DMS 273 treated with DMSO at 0.1 percent for 48 hours (cell line): Measurements from ENCODE around the gene CBX2.
A peak's percentile ranks its signal among the peaks of the same experiment; 100 is the strongest.
"Not testable (repeated sequence)": the region's sequence is repeated elsewhere in the genome, so short reads cannot be mapped to it uniquely, and the experiment has no call there.

Source experiments
- DNase-seq: peaks from one replicate; lab custom pipeline; 2025; lab: John Stamatoyannopoulos, UW

The CBX2 gene

DNA sequence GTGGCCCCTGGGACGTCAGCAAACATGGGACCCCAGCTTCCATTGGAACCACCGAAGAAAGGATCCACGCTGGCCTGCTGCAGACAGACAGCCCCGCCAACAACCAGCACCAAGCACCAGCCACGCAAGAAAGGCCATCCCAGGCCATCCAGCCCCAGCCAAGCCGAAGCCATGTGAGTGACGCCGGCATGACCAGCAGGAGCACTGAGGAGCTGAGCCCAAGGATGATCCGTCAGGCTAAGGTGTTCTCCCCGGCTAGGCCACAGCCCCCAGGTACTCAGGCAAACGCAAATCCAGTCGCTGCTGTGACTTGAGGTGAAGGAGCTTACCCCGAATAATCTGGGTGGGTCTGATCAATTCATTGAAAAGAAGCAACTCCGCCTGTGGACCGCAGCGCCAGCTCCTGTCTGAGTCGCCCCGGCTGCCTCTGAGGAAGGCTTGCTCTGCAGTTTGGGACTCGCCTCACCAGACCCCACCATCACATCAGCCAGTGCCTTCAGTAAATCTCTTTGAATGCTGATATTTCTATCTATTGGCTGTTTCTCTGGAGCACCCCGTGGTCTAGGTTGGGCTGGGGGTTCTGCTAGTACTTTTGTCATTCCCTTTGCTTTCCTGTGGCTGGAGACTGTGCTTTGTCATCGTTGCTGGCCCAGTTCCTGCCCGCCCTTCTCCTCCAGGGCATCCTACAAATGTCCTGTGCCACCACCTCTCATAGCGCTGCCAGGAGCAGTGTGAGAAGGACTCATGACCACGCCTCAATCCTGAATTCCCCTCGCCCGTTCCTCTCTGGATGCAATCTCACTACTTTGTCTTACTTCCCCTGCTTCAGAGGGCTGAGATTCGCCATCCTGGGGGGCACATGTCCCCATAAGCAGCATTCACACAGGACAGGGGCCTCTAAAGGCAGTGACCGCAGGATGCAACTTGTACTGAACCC lies 8.1 kb upstream of the CBX2 start:
- no peak for DNase-seq

DNA sequence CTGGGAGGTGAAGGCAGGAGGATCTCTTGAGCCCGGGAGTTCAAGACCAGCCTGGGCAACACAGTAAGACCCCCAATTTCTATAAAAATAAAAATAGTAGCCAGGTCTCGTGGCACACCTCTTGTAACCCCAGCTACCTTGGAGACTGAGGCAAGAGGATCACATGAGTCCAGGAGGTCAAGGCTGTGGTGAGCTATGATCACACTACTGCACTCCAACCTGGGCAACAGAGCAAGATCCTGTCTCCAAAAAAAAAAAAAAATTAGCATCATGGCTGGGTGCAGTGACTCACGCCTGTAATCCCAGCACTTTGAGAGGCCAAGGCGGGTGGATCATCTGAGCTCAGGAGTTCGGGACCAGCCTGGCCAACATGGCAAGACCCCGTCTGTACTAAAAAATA lies 6.7 kb upstream of the CBX2 start:
- no peak for DNase-seq

DNA sequence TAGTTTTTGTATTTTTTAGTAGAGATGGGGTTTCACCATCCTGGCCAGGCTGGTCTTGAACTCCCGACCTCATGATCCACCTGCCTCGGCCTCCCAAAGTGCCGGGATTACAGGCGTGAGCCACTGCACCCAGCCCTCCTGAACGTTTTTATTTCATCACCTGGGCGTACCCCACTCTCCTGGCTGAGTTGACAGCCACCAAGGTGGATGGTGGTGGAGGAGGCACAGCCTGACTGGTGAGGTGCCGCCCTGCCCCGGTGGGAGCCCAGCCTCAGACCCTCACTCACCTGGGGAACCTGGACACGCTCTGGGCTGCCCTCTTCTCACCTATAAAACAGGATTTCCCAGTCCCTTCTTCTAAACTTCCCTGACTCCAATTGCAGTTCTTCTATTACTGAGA lies 5.2 kb upstream of the CBX2 start:
- DNase-seq, result not testable (repeated sequence)

DNA sequence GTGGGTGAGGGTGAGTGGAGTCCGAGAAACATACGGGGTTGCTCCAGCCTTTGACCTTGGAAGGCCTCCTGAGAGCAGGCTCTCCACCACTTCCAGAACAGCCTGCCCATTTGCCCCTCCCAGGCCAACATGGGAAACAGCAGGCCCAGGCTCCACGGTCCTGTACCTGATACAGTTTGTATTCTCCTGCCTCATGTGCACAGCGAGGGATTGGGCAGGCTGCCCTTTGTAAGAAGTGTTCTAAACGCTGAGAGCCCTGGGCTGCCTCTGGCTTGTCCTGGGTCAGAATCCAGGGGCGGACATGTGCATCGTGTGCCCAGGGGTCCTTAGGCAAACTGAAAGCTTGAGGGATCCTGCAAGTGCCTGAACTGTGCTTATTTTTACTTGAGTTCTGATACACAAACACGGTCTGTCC lies 3.4 kb upstream of the CBX2 start:
- DNase-seq, result no peak

DNA sequence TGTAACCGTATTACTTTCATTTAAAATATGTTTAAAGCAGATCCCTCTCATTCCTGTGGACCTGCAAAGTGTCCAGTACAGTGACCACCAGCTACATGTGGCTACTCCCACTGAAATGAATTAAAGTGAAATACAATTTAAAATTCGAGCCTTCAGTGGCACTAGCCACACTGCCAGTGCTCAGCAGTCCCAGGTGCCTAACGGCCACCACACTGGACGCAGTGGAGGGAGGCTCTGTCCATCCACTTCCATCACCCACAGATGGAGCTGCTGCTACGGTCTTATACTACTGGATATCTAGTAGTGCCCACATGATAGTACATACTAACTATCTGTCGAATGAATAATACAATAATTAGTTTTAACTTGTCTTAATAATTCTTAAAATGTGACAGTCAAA lies 2.3 kb upstream of the CBX2 start:
- DNase-seq, result no peak

DNA sequence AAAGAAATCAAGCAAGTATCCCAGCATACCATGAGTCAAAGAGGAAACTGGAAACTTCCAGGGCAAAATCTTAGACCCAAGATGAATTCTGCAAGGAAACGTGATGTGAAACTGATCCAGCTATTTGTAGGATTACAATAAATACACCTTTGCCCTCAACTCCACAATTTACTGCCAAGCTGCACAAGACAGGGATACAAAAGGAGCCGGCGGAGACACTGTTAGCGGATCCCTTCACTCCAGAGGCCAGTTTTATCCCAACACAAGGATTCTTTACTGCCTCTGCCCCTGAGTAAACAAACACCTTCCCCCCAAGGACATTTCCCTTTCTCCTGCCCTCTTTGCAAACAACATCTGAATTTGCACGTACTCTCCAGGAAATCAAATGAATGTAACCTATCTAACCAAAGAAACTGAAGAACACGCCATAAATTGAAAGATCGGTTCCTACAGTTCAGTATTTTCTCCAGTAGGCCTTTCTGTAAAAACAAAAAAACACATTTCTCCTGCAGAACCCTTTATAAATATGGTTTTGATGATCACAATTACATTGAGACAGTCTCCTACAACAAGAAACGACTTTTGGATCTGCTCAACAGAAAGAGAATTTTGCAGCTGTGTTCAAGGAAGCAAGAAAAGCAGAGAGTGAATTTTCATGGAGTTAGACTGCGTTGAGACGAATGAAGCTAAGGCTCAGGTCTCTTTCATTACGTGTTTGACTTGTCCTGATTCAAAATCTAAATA lies 1.4 kb upstream of the CBX2 start:
- no peak for DNase-seq

DNA sequence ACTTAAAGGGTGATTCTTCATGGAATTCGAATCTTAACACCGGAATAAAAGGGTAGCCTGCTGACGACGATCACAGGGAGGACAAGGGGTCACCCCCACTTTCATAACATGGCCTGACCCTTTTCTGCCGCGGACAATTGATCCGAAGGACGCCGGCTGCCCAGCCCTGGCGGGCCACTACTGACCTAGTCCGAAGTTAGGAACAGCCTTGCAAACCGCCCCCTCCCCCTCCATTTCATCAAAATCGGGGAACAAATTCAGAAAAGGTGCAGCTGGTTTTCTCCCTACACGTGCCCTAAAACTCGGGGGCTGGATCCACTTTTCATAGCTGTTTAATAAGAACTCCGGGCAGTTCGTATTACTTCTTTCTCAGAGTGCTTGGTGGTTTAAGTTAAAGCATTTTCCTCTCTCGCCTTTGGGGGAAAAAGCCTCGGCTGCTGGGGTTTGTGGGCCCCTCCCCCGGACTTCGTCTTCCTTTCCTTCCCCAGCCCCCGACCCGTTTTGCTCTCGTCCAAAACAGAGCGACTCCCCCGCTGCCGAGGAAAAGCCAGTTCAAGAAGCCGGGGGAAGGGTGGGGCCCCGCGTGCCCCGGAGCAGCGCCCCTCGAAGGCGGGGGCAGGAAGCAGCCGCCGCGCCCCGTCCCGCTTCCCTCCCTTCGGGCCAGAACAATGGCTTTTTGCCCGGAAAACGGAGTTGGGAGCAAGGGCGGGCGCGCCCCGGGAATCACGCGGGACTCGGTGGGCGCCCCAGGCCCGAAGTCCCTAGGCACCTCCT lies 641 bp upstream of the CBX2 start:
- peak; percentile 45 for DNase-seq

DNA sequence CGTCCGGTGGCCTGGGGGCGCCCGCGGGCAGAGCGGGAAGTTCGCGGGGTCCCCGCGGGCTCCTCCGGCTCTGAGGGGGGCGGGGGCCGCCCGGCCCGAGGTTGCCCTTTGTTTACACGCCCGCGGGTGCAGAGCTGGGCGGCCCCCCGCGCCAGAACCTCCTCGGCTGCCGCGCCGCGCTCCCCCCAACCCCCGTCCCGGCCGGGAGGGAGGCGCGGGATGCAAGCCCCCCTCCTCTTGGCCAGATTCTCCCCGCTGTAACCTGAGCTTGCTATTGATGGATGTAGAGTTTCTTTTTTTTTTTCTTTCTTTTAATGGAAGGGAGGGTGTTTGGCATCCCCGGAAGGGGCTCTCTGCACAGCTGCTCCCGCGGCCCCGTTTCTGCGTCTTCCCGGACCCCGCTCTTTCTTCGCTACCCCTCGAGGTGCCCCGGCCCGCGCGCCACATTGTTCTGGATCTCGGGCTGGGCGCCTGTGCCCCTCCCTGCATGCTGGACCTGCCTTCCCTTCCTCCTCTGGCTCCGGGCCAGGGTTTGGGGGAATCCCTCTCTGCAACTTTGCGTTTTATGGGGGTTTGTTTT lies 646 bp downstream of the CBX2 start:
- DNase-seq, result no peak

DNA sequence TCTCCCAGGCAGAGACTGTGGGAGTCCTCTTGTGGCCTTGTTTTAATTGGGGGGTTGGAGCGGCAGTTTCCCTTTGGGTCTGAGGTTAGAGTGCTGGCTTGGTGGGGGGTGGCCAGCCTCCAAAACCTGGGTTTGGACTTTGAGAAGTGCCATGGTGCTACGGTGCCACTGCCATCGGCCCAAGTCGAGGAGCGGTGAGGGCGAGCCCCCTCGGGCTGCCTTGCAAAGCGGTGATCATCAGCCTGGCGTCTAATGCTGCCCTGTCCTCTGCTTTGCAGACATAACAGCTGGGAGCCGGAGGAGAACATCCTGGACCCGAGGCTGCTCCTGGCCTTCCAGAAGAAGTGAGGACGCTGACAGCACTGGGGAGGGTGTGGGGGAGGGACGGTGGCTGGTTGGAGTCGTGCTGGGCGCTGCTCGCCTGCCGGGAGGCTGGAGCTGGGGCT lies 1.2 kb downstream of the CBX2 start:
- no peak for DNase-seq

DNA sequence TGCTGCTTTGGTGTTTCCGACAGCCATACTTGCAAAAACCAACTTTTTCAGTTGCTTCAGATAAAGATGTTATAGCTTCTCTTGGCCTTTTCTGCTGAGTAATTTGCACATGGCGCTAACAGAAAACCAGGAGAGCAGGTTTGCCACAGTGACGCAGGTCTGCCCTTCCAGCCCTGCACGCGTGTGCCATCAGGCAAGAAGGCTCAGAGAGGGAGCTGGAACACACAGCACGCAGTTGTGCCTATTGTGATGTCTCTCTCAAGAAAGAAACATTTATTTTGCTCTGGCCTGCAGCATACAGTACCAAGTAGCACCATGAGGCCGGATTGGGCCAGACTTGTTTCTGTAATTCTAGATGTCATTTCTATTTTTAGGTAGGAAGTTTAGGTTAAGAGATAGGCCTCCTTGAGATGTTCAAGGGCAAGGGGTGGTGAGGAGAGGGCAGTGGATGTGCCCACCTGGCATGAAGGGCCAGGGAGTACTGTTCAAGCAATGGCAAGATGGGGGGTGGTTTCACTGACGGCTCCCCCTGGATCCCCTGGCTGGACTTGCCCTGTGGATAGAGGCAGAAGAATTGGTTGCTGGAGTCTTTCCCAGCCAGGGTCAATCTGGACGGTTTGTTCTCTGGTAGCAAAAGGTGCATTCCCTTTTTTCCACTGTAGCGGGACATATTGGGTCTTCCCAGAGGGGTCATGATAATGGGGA lies 1.9 kb downstream of the CBX2 start:
- no peak for DNase-seq

DNA sequence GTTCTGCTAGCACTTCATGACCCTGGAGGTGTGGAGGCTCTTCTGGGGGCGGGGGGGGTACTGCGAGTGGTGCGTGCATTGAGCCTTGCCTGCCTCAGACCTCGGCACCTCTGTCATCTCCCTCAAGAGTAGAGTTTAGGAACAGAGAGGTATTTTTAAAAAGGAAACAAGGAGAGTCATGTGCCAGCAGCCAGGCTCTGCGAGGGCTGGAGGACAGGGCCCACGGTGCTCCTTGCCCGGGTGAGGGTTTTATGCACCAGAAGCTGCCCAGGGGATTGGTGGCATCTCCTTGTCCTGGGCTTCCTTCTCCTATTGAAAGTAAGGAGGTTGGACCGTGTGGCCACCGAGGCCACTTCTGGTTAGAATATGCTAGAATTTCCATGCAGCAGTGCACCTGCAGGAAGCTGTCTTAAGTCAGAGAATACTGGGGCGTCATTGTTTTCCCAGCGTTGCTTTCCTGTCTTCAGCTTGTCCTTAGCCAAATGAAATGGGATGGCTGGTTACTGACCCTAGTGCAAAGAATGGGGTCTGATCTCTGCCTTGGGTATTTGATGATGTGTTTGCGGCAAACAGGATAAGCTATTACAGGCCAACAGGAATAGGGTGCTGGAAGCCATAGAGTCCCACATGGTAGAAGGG lies 3.2 kb downstream of the CBX2 start:
- DNase-seq, result no peak

DNA sequence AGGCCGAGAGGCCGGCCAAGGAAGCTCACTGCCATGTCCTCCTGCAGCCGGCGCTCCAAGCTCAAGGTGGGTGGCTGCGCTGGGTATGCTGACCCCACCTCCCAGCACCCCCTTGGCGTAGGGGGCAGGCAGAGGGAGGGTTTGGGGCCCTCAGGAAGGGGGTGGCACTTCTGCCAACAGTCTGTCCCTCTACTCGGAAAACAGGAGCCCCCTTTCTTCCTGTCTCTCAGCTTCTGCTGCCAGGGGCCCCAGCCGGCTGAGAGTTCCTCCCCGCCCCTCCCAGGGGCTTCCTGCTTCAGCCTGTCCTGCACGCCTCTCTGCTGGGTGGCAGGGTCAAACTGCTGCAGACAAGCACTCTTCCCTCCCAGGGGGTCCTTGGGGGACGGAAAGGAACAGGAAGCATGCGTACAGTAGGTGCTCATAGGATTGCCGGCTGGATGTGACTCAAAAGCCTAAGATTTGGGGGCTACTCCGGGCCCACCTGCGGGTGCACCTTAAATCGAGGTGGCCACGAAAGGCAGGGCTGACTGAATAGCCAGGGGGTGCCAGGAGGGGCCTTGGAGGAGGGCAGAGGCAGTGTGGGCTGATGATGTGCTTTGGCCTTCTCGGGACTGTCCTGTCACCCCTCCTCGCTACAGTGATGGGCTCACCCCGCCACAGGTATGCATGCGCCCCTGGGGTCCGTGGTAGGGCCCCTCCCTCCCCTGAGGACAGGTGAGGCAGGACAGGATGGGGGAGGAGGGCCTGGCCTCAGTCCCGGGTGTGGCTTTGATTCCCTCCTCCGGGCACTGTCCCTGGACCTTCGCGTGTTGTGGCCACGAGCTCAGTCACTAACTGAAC lies 4.0 kb downstream of the CBX2 start:
- no peak for DNase-seq

DNA sequence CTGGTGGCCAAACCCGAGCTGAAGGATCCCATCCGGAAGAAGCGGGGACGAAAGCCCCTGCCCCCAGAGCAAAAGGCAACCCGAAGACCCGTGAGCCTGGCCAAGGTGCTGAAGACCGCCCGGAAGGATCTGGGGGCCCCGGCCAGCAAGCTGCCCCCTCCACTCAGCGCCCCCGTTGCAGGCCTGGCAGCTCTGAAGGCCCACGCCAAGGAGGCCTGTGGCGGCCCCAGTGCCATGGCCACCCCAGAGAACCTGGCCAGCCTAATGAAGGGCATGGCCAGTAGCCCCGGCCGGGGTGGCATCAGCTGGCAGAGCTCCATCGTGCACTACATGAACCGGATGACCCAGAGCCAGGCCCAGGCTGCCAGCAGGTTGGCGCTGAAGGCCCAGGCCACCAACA lies 5.9 kb downstream of the CBX2 start:
- no peak for DNase-seq

DNA sequence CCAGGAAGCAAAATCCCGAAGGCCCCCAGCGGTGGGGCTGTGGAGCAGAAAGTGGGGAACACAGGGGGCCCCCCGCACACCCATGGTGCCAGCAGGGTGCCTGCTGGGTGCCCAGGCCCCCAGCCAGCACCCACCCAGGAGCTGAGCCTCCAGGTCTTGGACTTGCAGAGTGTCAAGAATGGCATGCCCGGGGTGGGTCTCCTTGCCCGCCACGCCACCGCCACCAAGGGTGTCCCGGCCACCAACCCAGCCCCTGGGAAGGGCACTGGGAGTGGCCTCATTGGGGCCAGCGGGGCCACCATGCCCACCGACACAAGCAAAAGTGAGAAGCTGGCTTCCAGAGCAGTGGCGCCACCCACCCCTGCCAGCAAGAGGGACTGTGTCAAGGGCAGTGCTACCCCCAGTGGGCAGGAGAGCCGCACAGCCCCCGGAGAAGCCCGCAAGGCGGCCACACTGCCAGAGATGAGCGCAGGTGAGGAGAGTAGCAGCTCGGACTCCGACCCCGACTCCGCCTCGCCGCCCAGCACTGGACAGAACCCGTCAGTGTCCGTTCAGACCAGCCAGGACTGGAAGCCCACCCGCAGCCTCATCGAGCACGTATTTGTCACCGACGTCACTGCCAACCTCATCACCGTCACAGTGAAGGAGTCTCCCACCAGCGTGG lies 6.5 kb downstream of the CBX2 start:
- no peak for DNase-seq

DNA sequence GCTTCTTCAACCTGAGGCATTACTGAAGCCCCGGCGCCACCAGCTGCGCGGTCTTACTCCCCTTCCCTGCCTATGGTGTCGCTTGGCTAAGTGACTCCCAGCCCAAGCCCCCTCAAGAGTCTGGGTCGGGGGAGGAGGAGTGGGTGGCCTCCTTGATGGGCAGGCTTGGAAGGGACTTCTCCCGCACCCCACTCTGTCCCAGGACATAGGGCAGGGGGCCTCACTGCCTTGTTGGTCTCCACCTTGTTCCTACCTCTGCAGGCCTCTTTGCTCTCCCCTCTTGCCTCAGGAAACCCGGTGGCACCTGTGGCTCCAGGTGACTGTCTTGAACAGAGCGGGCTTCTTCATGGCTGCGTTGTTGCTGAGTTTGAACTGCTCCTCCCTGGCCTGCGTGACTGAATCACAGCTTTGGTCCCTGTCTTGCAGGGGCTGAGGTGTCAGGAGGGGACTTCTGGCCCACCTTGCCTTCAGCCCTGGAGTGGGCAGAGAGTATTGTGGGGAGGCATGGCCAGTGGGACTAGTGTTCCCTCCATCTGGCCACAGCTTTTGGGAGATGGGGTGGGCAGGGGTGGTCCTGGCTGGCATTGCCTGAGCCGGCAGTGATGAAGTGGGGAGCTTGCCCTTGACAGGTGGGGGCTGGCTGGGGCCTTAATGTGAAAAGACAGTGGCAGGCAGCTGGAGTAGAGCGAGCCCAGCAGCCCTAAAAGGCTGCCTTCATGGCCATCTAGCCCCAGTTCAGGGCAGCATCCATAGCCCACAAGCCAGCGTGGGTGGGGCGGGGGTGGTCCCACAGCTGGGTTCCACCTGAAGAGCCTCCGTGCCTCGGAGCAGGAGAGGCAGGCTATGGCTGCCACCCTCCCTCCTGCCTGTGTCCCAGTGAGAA lies 7.3 kb downstream of the CBX2 start:
- DNase-seq, result no peak

DNA sequence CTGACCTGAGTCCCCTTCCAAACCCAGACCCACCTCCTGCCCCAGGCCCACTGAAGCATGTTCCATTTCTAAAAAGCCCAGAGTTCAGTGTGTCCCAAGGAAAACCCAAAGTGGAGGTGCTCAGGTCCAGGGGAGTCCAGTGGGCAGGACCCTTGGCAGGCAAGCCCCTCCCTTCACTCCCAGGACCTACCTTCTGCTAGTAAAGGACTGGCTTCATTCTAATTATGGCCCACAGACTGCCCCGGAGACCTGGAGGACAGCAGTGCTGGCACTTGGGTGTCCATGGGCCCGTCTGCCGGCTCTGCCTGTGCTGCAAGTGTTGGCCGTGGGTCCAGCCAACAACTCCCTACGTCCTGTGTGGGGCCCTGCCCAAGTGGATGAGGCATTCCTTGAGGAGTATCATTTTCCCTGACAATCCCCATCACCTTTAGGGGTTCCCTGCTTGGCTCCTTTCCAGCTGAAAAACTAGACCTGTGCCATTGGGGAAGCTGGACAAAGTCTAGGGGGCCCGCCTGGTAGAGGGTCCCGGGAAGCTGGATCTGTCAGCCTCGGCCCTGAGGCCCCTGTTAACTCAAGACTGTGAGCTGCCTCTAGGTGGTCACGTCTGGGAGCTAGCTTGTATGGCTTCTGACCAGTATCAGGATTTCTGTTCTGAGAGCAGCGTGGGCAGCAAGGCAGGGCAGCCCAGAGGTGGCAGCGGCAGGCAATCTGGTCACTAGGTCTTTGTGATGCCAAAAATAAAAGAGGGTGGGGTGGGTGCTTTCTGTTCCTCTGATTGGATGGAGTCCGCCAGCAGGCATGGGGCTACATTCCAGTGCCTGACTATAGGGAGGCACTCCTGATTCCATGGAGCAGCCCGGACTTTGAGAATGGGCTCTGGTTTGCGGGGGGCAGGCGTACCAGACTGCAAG lies 8.2 kb downstream of the CBX2 start:
- DNase-seq, result no peak

DNA sequence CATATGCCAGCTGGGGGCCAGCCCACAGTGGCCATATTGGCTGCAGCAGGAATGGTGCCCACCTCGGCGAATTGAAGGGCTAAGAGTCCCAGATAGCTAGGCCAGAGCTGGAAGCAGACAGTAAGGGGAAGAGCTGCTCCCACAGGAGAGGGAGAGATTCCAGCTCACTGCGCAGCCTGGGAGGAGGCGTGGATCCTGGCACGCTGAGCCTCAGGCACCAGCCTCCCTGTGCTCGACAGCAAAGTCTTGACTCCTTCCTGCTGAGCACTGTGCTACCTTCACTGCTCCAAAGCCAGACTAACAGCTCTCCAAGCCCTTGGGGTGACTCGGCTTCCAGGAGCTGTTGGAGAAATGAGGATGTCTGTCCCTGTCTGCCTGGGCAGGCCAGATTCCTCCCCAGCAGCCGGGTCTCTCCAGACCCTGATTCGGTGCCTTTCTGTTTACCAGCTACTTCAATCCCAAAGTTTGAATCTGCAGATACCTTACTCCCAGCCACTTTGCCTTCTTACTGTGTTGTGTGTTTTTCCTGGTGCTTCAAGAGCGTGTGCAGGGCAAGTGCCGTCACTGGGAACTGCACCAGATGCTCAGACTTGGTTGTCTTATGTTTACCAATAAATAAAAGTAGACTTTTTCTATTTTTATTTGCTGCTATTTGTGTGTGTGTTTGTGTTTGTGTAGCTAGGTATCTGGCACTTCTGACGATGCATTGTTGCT lies 9.1 kb downstream of the CBX2 start:
- DNase-seq, result no peak
